ENCODE results near the gene SIRT5. TPM values are rescaled to one million over a fixed set of nuclear protein-coding genes. Genes with fewer than 3 reads are reported as not detected.

The SIRT5 gene
- total RNA-seq, 1 donor from 2014 or later, result 20.4 TPM

GRCh38 chr6:13553646-13554045, 20.8 kb upstream of the SIRT5 start:
- DNase-seq (ENCODE audit: low spot score), result no peak

- no peak for DNase-seq (ENCODE audit: low spot score)
Observed at GRCh38 chr6:13554929-13555333, 19.5 kb upstream of the SIRT5 start.

- DNase-seq (ENCODE audit: low spot score), result no peak
Observed at GRCh38 chr6:13557841-13558240, 16.6 kb upstream of the SIRT5 start.

GRCh38 chr6:13558718-13559117, 15.7 kb upstream of the SIRT5 start:
- DNase-seq (ENCODE audit: low spot score), result no peak

- DNase-seq (ENCODE audit: low spot score), result no peak
Observed at GRCh38 chr6:13559251-13559650, 15.2 kb upstream of the SIRT5 start.

GRCh38 chr6:13559968-13560650, 14.3 kb upstream of the SIRT5 start:
- no peak for DNase-seq (ENCODE audit: low spot score)

- DNase-seq (ENCODE audit: low spot score), result no peak
Observed at GRCh38 chr6:13560651-13561044, 13.8 kb upstream of the SIRT5 start.

- no peak for DNase-seq (ENCODE audit: low spot score)
Observed at GRCh38 chr6:13561624-13562267, 12.7 kb upstream of the SIRT5 start.

GRCh38 chr6:13563009-13563408, 11.4 kb upstream of the SIRT5 start:
- DNase-seq (ENCODE audit: low spot score), result no peak

- no peak for DNase-seq (ENCODE audit: low spot score)
Observed at GRCh38 chr6:13565921-13566320, 8.5 kb upstream of the SIRT5 start.

GRCh38 chr6:13566500-13566899, 7.9 kb upstream of the SIRT5 start:
- DNase-seq (ENCODE audit: low spot score), result no peak

- no peak for DNase-seq (ENCODE audit: low spot score)
Observed at GRCh38 chr6:13568970-13569369, 5.4 kb upstream of the SIRT5 start.

GRCh38 chr6:13572240-13572639, 2.2 kb upstream of the SIRT5 start:
- DNase-seq (ENCODE audit: low spot score), result no peak

GRCh38 chr6:13572951-13573654, 1.3 kb upstream of the SIRT5 start:
- no peak for DNase-seq (ENCODE audit: low spot score)

GRCh38 chr6:13573669-13574110, 711 bp upstream of the SIRT5 start:
- peak; percentile 51 for DNase-seq (ENCODE audit: low spot score)

- peak; percentile 96 for DNase-seq (ENCODE audit: low spot score)
Observed at GRCh38 chr6:13574149-13574570, 241 bp upstream of the SIRT5 start.

- DNase-seq (ENCODE audit: low spot score), result no peak
Observed at GRCh38 chr6:13575377-13575775, 975 bp downstream of the SIRT5 start.

GRCh38 chr6:13576017-13576416, 1.6 kb downstream of the SIRT5 start:
- no peak for DNase-seq (ENCODE audit: low spot score)

GRCh38 chr6:13577926-13578325, 3.5 kb downstream of the SIRT5 start:
- DNase-seq (ENCODE audit: low spot score), result no peak

GRCh38 chr6:13579911-13580310, 5.5 kb downstream of the SIRT5 start:
- DNase-seq (ENCODE audit: low spot score), result no peak

- no peak for DNase-seq (ENCODE audit: low spot score)
Observed at GRCh38 chr6:13581700-13582229, 7.4 kb downstream of the SIRT5 start.

All from ureter (tissue), 1 donor.